Prostate gland (tissue), 2 donors: ENCODE measurements around the gene NUFIP2. TPM values are rescaled to one million over a fixed set of nuclear protein-coding genes. Genes with fewer than 3 reads are reported as not detected.

Source experiments
- DNase-seq: peaks from one replicate; pipeline ENCODE4 v3.0.0-alpha.2; 2019; ENCODE audit warnings: low spot score
- H3K27ac ChIP-seq, 2 donors: fragments of 200-600 bp; sonication (generic); 2 replicates each; pipeline ENCODE4 v1.5.1; 2017 to 2019
- H3K27me3 ChIP-seq: fragments of 200-600 bp; sonication (generic); replicated peaks from 2 replicates; pipeline ENCODE4 v1.5.1; 2019; ENCODE audit not compliant: insufficient read depth
- H3K36me3 ChIP-seq, 2 donors: fragments of 200-600 bp; sonication (generic); 1 replicate in 1 of 2; 2 replicates in 1 of 2; pipeline versions ENCODE4 v1.5.1 to v1.8.1; 2017 to 2019
- H3K4me1 ChIP-seq: fragments of 200-600 bp; sonication (generic); replicated peaks from 2 replicates; pipeline ENCODE4 v1.5.1; 2019
- H3K4me3 ChIP-seq, 2 donors: fragments of 200-600 bp; sonication (generic); 2 replicates each; pipeline ENCODE4 v1.5.1; 2017 to 2019
- H3K9me3 ChIP-seq: fragments of 200-600 bp; sonication (generic); 2 replicates; pipeline ENCODE4 v1.5.1; 2017
- CTCF ChIP-seq, 4 experiments: fragments of 200-600 bp in 2 of 4; fragments of 450-650 bp in 2 of 4; sonication (generic) in 2 of 4; IDR thresholded peaks; 1 replicate in 3 of 4; 2 replicates in 1 of 4; pipeline ENCODE4 v1.5.1; 2016 to 2019; ENCODE audit warnings: antibody characterized with exemption in 4 of 4, mild to moderate bottlenecking in 2 of 4, moderate library complexity in 2 of 4
- POLR2A ChIP-seq: fragments of 450-650 bp; IDR thresholded peaks from one replicate; pipeline ENCODE4 v1.6.1; 2016; ENCODE audit warnings: antibody characterized with exemption, mild to moderate bottlenecking
- POLR2AphosphoS5 ChIP-seq: sonication (generic); formaldehyde crosslinking; IDR thresholded peaks from one replicate; pipeline ENCODE4 v1.6.1; 2017; ENCODE audit warnings: antibody characterized with exemption
- WGBS: methylation state at CpG from one replicate; pipeline ENCODE4 v1.1.5; 2018; 5-methylcytosine and 5-hydroxymethylcytosine counted together
- intact Hi-C: fragments of 100-400 bp; cut with DNase I; formaldehyde crosslinking; loops from one replicate; pipeline ENCODE4 v1.14.2; 2022
- total RNA-seq, 2 donors: library from RNA; depleted of rRNA; stranded (reverse); fragments of >200 nt; gene quantifications; one replicate each; pipeline ENCODE4 v1.1.0, GENCODE V29; 2016

NUFIP2 gene
- total RNA-seq, 2 donors from 2014 or later, result 21.1 to 30.6 TPM

DNA sequence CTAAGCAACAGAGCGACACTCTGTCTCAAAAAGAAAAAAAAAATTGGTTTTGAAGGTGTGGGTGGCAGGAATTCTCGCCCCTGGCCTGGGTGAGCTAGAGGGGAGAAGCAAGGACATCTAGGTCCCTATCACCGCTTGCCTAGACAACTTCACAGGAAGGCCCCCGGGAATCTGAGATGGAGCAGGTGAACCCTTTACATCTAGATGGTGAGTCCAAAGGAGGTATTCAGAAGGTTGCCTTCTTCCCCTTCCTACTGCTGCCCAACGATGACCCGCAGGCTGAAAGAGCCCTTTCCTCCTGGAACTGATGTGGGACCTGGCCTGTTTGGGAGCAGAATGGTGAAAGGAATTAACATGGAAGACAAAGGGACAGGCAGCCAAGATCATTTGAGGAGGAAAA, 48.5 kb downstream of the NUFIP2 start:
- H3K9me3 ChIP-seq, result no peaks in the 10 kb centered on the region
- no peak for DNase-seq
- H3K4me3 ChIP-seq, result no peak overlapping the region
- 91% methylated on average over 6 of the region's 6 CpGs for WGBS
- no peak overlapping the region for H3K27ac ChIP-seq
- H3K27me3 ChIP-seq, result no peaks in the 10 kb centered on the region
- H3K4me1 ChIP-seq, result no peaks in the 10 kb centered on the region
- intact Hi-C loops, result no loop called here
- TF ChIP-seq POLR2A (no peak), POLR2AphosphoS5 (no peak), CTCF (IDR thresholded peaks at IDR 0.05) (no peak)
- H3K36me3 ChIP-seq, result no peaks in the 10 kb centered on the region

GRCh38 chr17:29243792-29244191, 50.2 kb downstream of the NUFIP2 start:
- 39% methylated on average over 4 of the region's 4 CpGs for WGBS
- no peak for DNase-seq
- H3K9me3 ChIP-seq, result no peaks in the 10 kb centered on the region
- no peaks in the 10 kb centered on the region for H3K36me3 ChIP-seq
- no peaks in the 10 kb centered on the region for H3K4me1 ChIP-seq
- TF ChIP-seq POLR2AphosphoS5 (no peak), CTCF (IDR thresholded peaks at IDR 0.05) (peak in 2 of 4 experiments; percentile 7 to 20)
- H3K4me3 ChIP-seq, result no peak overlapping the region
- H3K27me3 ChIP-seq, result no peaks in the 10 kb centered on the region
- intact Hi-C loops, result loop anchor here (5.0 kb wide), 1 partner anchor 44 kb away; no protein-coding TSS in a partner anchor
- H3K27ac ChIP-seq, result no peak overlapping the region

DNA sequence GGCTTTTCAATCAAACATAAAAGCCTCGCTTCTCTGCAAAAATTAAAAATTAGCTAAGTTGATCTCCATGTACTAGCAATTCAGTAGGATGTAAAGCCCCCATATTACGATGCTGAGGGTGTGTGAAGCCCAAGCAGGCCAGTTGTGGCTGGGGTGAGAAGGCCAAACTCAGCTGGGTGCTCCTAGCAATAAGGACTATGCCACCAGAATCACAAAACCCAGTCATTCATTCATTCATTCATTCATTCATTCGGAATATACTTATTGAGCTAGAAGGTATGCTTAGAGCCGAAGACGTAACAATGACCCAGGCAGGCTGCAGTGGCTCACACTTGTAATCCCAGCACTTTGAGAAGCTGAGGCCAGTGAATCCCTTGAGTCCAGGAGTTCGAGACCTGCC, 51.2 kb downstream of the NUFIP2 start:
- DNase-seq, result no peak
- over 99% methylated on average over 6 of the region's 6 CpGs for WGBS
- Histone ChIP-seq H3K9me3 (no peaks in the 10 kb centered on the region), H3K27ac (no peak overlapping the region), H3K27me3 (no peaks in the 10 kb centered on the region), H3K4me1 (no peaks in the 10 kb centered on the region), H3K36me3 (no peaks in the 10 kb centered on the region), H3K4me3 (no peak overlapping the region)
- intact Hi-C loops, result loop anchor here (5.0 kb wide), 1 partner anchor 45 kb away; no protein-coding TSS in a partner anchor
- TF ChIP-seq POLR2A, result no peak
- no peak for TF ChIP-seq POLR2AphosphoS5
- TF ChIP-seq CTCF (IDR thresholded peaks at IDR 0.05), result no peak

GRCh38 chr17:29242051-29242450, 51.9 kb downstream of the NUFIP2 start:
- TF ChIP-seq POLR2A (no peak), CTCF (IDR thresholded peaks at IDR 0.05) (no peak), POLR2AphosphoS5 (no peak)
- 84% methylated on average over 1 of the region's 1 CpG for WGBS

More at GRCh38 chr17:29242051-29242450, 51.9 kb downstream of the NUFIP2 start:
- no peak for DNase-seq
- H3K4me1 ChIP-seq, result no peaks in the 10 kb centered on the region
- intact Hi-C loops, result loop anchor here (5.0 kb wide), 1 partner anchor 45 kb away; no protein-coding TSS in a partner anchor
- H3K4me3 ChIP-seq, result no peak overlapping the region
- no peaks in the 10 kb centered on the region for H3K27me3 ChIP-seq
- H3K9me3 ChIP-seq, result no peaks in the 10 kb centered on the region
- no peaks in the 10 kb centered on the region for H3K36me3 ChIP-seq
- H3K27ac ChIP-seq, result no peak overlapping the region
